Heart right ventricle (tissue), 16 donors: ENCODE results near the gene OR2T35. TPM values are rescaled to one million over a fixed set of nuclear protein-coding genes. Genes with fewer than 3 reads are reported as not detected.
"Not testable (repeated sequence)": the region's sequence is repeated elsewhere in the genome, so short reads cannot be mapped to it uniquely, and the experiment has no call there.

Experiments
- ATAC-seq, 8 donors: fragments of 200-7000 bp; cut with Tn5 transposase; one replicate each; pipeline ENCODE4 v1.9.1; 2020; ENCODE audit warnings: mild to moderate bottlenecking in 8 of 8, moderate library complexity in 8 of 8, moderate number of reproducible peaks in 1 of 8
- DNase-seq, 2 donors: peaks; one replicate each; pipeline ENCODE4 v3.0.0-alpha.2; 2020
- H3K27ac ChIP-seq, 10 donors: fragments of 200-600 bp; sonication (generic) in 2 of 10; one replicate each; pipeline versions ENCODE4 v1.5.0 to v1.8.0; 2020 to 2022; ENCODE audit warnings: mild to moderate bottlenecking in 3 of 10
- H3K27me3 ChIP-seq, 7 donors: fragments of 200-600 bp; one replicate each; pipeline ENCODE4 v1.8.0; 2021 to 2022; ENCODE audit warnings: mild to moderate bottlenecking in 2 of 7
- H3K36me3 ChIP-seq, 9 donors: fragments of 200-600 bp; sonication (generic) in 1 of 9; one replicate each; pipeline versions ENCODE4 v1.5.0 to v1.8.0; 2020 to 2022; ENCODE audit warnings: mild to moderate bottlenecking in 2 of 9
- H3K4me1 ChIP-seq, 9 donors: fragments of 200-600 bp; sonication (generic) in 1 of 9; one replicate each; pipeline versions ENCODE4 v1.5.0 to v1.8.0; 2020 to 2022; ENCODE audit warnings: mild to moderate bottlenecking in 4 of 9
- H3K4me3 ChIP-seq, 10 donors: fragments of 200-600 bp; sonication (generic) in 2 of 10; one replicate each; pipeline versions ENCODE4 v1.5.0 to v1.8.0; 2020 to 2022; ENCODE audit warnings: mild to moderate bottlenecking in 7 of 10, moderate library complexity in 2 of 10
- H3K9me3 ChIP-seq, 11 donors: fragments of 200-600 bp in 10 of 11; sonication (generic) in 2 of 11; one replicate each; pipeline versions ENCODE4 v1.5.0 to v1.8.0; 2013 to 2022; ENCODE audit warnings: mild to moderate bottlenecking in 2 of 11, control low read depth in 1 of 11, moderate library complexity in 1 of 11
- CTCF ChIP-seq, 9 donors: fragments of 200-600 bp; sonication (generic) in 2 of 9; IDR thresholded peaks; one replicate each; pipeline versions ENCODE4 v1.5.0 to v1.8.0; 2021 to 2022; ENCODE audit warnings: antibody characterized with exemption in 9 of 9, mild to moderate bottlenecking in 5 of 9, moderate library complexity in 1 of 9
- WGBS, 2 donors: extraction: QIAGEN DNeasy Blood & Tissue Kit; methylation state at CpG; one replicate each; pipeline ENCODE4 v1.1.7; 2013; ENCODE audit warnings: inconsistent platforms in 1 of 2; 5-methylcytosine and 5-hydroxymethylcytosine counted together
- intact Hi-C, 10 donors: fragments of 100-400 bp; cut with DNase I; formaldehyde crosslinking; loops; one replicate each; pipeline versions ENCODE4 v1.11.1 to v1.14.2; 2022
- polyA plus RNA-seq, 2 donors: library from polyadenylated mRNA; stranded (reverse); fragments of 200-250 nt; gene quantifications; one replicate each; pipeline ENCODE4 v1.2.3, GENCODE V29; 2013
- total RNA-seq, 10 donors: library from RNA; stranded (reverse); fragmentation: NEBNext Ultra II Directional in 3 of 10; extraction: Animal tissue kit (Norgen Biotek cat#: 25700) in 3 of 10; gene quantifications; one replicate each; pipeline versions ENCODE4 v1.2.1 to v1.2.4, GENCODE V29; 2021 to 2023
- donor health status: Arrhythmogenic right ventricular cardiomyopathy.
- donor health status: ischemic (EF 13 %, LVEDD 7.1; RV severe dilation, severe dysfunction).
- donor health status: healthy with polysubstance abuse.
- donor health status: DM: no; HTN: yes; CAD: no.
- donor health status: DM: no; HTN: no; CAD: no.
- donor health status: ischemic (EF 25% LVEDD 6.9; RV normal size, moderate dysfunction).
- donor health status: ischemic (EF 25% LVEDD 5.7; RV mildly dilated, moderate dysfunction).
- donor health status: healthy.
- donor health status: DM: yes; HTN: yes; CAD: no.
- donor health status: Ischemic cardiomyopathy.
- donor health status: ischemic (EF 35%, LVEDD 5.7; RV mildly dilated, moderate dysfunction).
- donor health status: nonischemic (EF 11% LVEDD 7.7; RV severe dilation, severe dysfunction).
- donor health status: DM: yes; HTN: yes; CAD: no.
- donor health status: PGD.
- donor health status: ischemic (EF 29% LVEDD 5.4; RV normal size, mild dysfunction).
- donor health status: nonischemic (EF 23%, LVEDD 6.1; RV moderate dilation, normal function).

OR2T35 gene
- total and polyA plus RNA-seq, 12 donors, result not detected

- ATAC-seq, H3K4me3 ChIP-seq, H3K36me3 ChIP-seq, H3K27ac ChIP-seq, H3K4me1 ChIP-seq, intact Hi-C loops, H3K27me3 ChIP-seq, DNase-seq, H3K9me3 ChIP-seq: not testable (repeated sequence)
- WGBS, 2 donors, result no CpG with 5 or more reads among the region's 3 CpGs
These were observed 4.2 kb downstream of the OR2T35 start for GRCh38 chr1:248640906-248641305.

GRCh38 chr1:248639652-248640051 lies 5.4 kb downstream of the OR2T35 start:
- H3K27me3 ChIP-seq, H3K27ac ChIP-seq, H3K4me1 ChIP-seq, ATAC-seq, DNase-seq, intact Hi-C loops, H3K9me3 ChIP-seq, H3K36me3 ChIP-seq, H3K4me3 ChIP-seq: not testable (repeated sequence)
- whole genome bisulfite sequencing, 2 donors, result no CpG with 5 or more reads among the region's 5 CpGs

GRCh38 chr1:248636612-248637011 lies 8.5 kb downstream of the OR2T35 start:
- DNase-seq, H3K27ac ChIP-seq, ATAC-seq, intact Hi-C loops, H3K27me3 ChIP-seq, H3K36me3 ChIP-seq, H3K9me3 ChIP-seq, H3K4me1 ChIP-seq, H3K4me3 ChIP-seq: not testable (repeated sequence)
- 31 to 46% methylated on average over 2 of the region's 5 CpGs for WGBS, 2 donors

- intact Hi-C loops, H3K27ac ChIP-seq, ATAC-seq, DNase-seq, H3K4me3 ChIP-seq, H3K9me3 ChIP-seq, H3K27me3 ChIP-seq, H3K4me1 ChIP-seq, H3K36me3 ChIP-seq: not testable (repeated sequence)
- no CpG with 5 or more reads among the region's 2 CpGs for WGBS, 2 donors
These were observed 10.1 kb downstream of the OR2T35 start, which contains the start of gene OR2T11 for GRCh38 chr1:248634991-248635390. OR2T11 (minus strand) TSS chr1:248635091; CDS start chr1:248627128, 7,963 bp downstream.

GRCh38 chr1:248631354-248632008 lies 13.6 kb downstream of the OR2T35 start:
- Histone ChIP-seq H3K36me3 (no peaks in the 10 kb centered on the region), H3K27me3 (no peaks in the 10 kb centered on the region), H3K9me3 (no peaks in the 10 kb centered on the region), H3K4me3 (no peak overlapping the region), H3K4me1 (no peaks in the 10 kb centered on the region), H3K27ac (no peak overlapping the region)
- WGBS, 2 donors, result 66 to 71% methylated on average over 7 of the region's 7 CpGs
- intact Hi-C loops, result no loop called here
- ATAC-seq, result no peak
- no peak for TF ChIP-seq CTCF (IDR thresholded peaks at IDR 0.05)
- DNase-seq, result no peak

- Histone ChIP-seq H3K27ac (no peak overlapping the region), H3K4me1 (no peaks in the 10 kb centered on the region), H3K4me3 (no peak overlapping the region), H3K36me3 (no peaks in the 10 kb centered on the region), H3K27me3 (no peaks in the 10 kb centered on the region), H3K9me3 (no peaks in the 10 kb centered on the region)
- ATAC-seq (no peak), DNase-seq (no peak)
- no peak for TF ChIP-seq CTCF (IDR thresholded peaks at IDR 0.05)
- intact Hi-C loops, result no loop called here
- WGBS, 2 donors, result 69 to 70% methylated on average over 2 of the region's 2 CpGs
These were observed 14.5 kb downstream of the OR2T35 start for GRCh38 chr1:248630551-248630950.
